SIG-M5 (cell line): ENCODE results near the gene ANK2.

Experiments
- DNase-seq: peaks from one replicate; lab custom pipeline; 2025; lab: John Stamatoyannopoulos, UW

The ANK2 gene

GRCh38 chr4:113398441-113399143, 349.1 kb downstream of the ANK2 start:
- DNase-seq = no peak

GRCh38 chr4:113404167-113404571, 354.7 kb downstream of the ANK2 start:
- DNase-seq = no peak

- no peak for DNase-seq
Observed at GRCh38 chr4:113404841-113405240, 355.4 kb downstream of the ANK2 start.

GRCh38 chr4:113405874-113406722, 356.6 kb downstream of the ANK2 start:
- DNase-seq = no peak

GRCh38 chr4:113406723-113407016, 357.2 kb downstream of the ANK2 start:
- no peak for DNase-seq

- DNase-seq = no peak
Observed at GRCh38 chr4:113407409-113407808, 358.0 kb downstream of the ANK2 start.

GRCh38 chr4:113409181-113409580, 359.7 kb downstream of the ANK2 start:
- no peak for DNase-seq

GRCh38 chr4:113410686-113411085, 361.2 kb downstream of the ANK2 start:
- no peak for DNase-seq

GRCh38 chr4:113411496-113411938, 362.1 kb downstream of the ANK2 start:
- no peak for DNase-seq

GRCh38 chr4:113419631-113420030, 370.2 kb downstream of the ANK2 start:
- no peak for DNase-seq

- no peak for DNase-seq
Observed at GRCh38 chr4:113420938-113421337, 371.5 kb downstream of the ANK2 start.

GRCh38 chr4:113423631-113424030, 374.2 kb downstream of the ANK2 start:
- no peak for DNase-seq

- no peak for DNase-seq
Observed at GRCh38 chr4:113433116-113433515, 383.7 kb downstream of the ANK2 start.
